Keratinocyte (primary cell): Measurements from ENCODE around the gene ASPHD2. TPM values are rescaled to one million over a fixed set of nuclear protein-coding genes. Genes with fewer than 3 reads are reported as not detected.
A peak's percentile ranks its signal among the peaks of the same experiment; 100 is the strongest.

ENCODE experiments used
- DNase-seq: peaks from one replicate; pipeline ENCODE4 v3.0.0-alpha.2; 2011; ENCODE audit warnings: low read depth, missing footprints, low spot score
- FAIRE-seq: peaks from 2 replicates; lab custom pipeline; 2011; peaks lifted over from hg19 to GRCh38; lab: Jason Lieb, UNC
- H2AFZ ChIP-seq: 2 replicates; pipeline ENCODE4 v1.6.0; 2012; ENCODE audit warnings: low read length, control low read depth, inconsistent platforms; ENCODE audit not compliant: control insufficient read depth
- H3K27ac ChIP-seq: 2 replicates; pipeline ENCODE4 v1.5.1; 2011; ENCODE audit warnings: low read length; ENCODE audit not compliant: control insufficient read depth, insufficient read depth
- H3K27me3 ChIP-seq: 3 replicates; pipeline ENCODE4 v1.6.0; 2011; ENCODE audit warnings: low read length; ENCODE audit not compliant: control insufficient read depth, insufficient read depth; ENCODE audit errors: extremely low read depth
- H3K36me3 ChIP-seq, 2 experiments: 2 replicates in 1 of 2; 3 replicates in 1 of 2; pipeline ENCODE4 v1.5.1; 2011; ENCODE audit warnings: low read length in 2 of 2, mild to moderate bottlenecking in 1 of 2; ENCODE audit not compliant: control insufficient read depth in 2 of 2, insufficient read depth in 2 of 2; ENCODE audit errors: extremely low read depth in 1 of 2
- H3K4me1 ChIP-seq: 3 replicates; pipeline ENCODE4 v1.5.1; 2011; ENCODE audit warnings: low read length; ENCODE audit not compliant: control insufficient read depth, insufficient read depth; ENCODE audit errors: extremely low read depth
- H3K4me2 ChIP-seq: 3 replicates; pipeline ENCODE4 v1.6.0; 2011; ENCODE audit warnings: low read depth, low read length; ENCODE audit not compliant: control insufficient read depth, insufficient read depth; ENCODE audit errors: extremely low read depth
- H3K4me3 ChIP-seq, 3 experiments: fragments of 200-600 bp in 1 of 3; sonication (generic) in 1 of 3; 2 replicates in 2 of 3; 3 replicates in 1 of 3; pipeline ENCODE4 v1.5.1; 2011 to 2016; ENCODE audit warnings: low read length in 3 of 3, mild to moderate bottlenecking in 3 of 3, control low read depth in 2 of 3, inconsistent platforms in 1 of 3, low read depth in 1 of 3, mixed read lengths in 1 of 3, mixed run types in 1 of 3, moderate library complexity in 1 of 3; ENCODE audit not compliant: control insufficient read depth in 2 of 3, insufficient read depth in 2 of 3; ENCODE audit errors: extremely low read depth in 1 of 3
- H3K79me2 ChIP-seq: 2 replicates; pipeline ENCODE4 v1.6.0; 2012; ENCODE audit warnings: low read length; ENCODE audit not compliant: control insufficient read depth, insufficient read depth
- H3K9ac ChIP-seq: 3 replicates; pipeline ENCODE4 v1.6.0; 2011; ENCODE audit warnings: low read length; ENCODE audit not compliant: control insufficient read depth, insufficient read depth; ENCODE audit errors: extremely low read depth
- H3K9me1 ChIP-seq: 3 replicates; pipeline ENCODE4 v1.6.0; 2011; ENCODE audit warnings: low read length; ENCODE audit not compliant: control insufficient read depth, insufficient read depth; ENCODE audit errors: extremely low read depth
- H3K9me3 ChIP-seq: 2 replicates; pipeline ENCODE4 v1.5.1; 2012; ENCODE audit warnings: low read depth, low read length; ENCODE audit not compliant: control insufficient read depth
- H4K20me1 ChIP-seq: 3 replicates; pipeline ENCODE4 v1.6.0; 2011; ENCODE audit warnings: low read length; ENCODE audit not compliant: control insufficient read depth, insufficient read depth; ENCODE audit errors: extremely low read depth
- EZH2 ChIP-seq: IDR thresholded peaks from one replicate; pipeline ENCODE4 v1.6.1; 2012; ENCODE audit warnings: inconsistent platforms, mild to moderate bottlenecking, low read length, moderate library complexity
- dilution Hi-C: fragments of 300-500 bp; cut with MboI; formaldehyde crosslinking; loops from one replicate; pipeline ENCODE4 v1.7.0; 2020; ENCODE audit warnings: low sequenced_read_pairs; ENCODE audit not compliant: extremely low pct_ligation_motif_present
- polyA plus RNA-seq, 5 experiments: library from polyadenylated mRNA; depleted of rRNA in 3 of 5; stranded (reverse) in 3 of 5; stranded (forward) in 1 of 5; unstranded in 1 of 5; fragments of >200 nt; gene quantifications; 1 replicate in 1 of 5; 2 replicates in 3 of 5; 3 replicates in 1 of 5; pipeline versions ENCODE4 v1.2.1 to v1.2.3, GENCODE V29; 2011 to 2012; ENCODE audit warnings: missing spikeins in 2 of 5, low read depth in 1 of 5, low replicate concordance in 1 of 5
- TF ChIP-seq, protein P1 (sequence below), 3 experiments: IDR thresholded peaks in 1 of 3; conservative IDR thresholded peaks in 1 of 3; optimal IDR thresholded peaks in 1 of 3; 2 replicates in 2 of 3; 3 replicates in 1 of 3; pipeline versions ENCODE3 to v1.5.1; 2011; ENCODE audit warnings: low read length in 3 of 3, mild to moderate bottlenecking in 3 of 3, moderate library complexity in 2 of 3, control low read depth in 1 of 3, inconsistent platforms in 1 of 3; ENCODE audit not compliant: insufficient read depth in 2 of 3; ENCODE audit errors: extremely low read depth in 1 of 3

The ASPHD2 gene
- polyA plus RNA-seq, 1 donor (not counting 4 experiments of a cell fraction or from before 2014, with no cell fraction given): 3.5 TPM

DNA sequence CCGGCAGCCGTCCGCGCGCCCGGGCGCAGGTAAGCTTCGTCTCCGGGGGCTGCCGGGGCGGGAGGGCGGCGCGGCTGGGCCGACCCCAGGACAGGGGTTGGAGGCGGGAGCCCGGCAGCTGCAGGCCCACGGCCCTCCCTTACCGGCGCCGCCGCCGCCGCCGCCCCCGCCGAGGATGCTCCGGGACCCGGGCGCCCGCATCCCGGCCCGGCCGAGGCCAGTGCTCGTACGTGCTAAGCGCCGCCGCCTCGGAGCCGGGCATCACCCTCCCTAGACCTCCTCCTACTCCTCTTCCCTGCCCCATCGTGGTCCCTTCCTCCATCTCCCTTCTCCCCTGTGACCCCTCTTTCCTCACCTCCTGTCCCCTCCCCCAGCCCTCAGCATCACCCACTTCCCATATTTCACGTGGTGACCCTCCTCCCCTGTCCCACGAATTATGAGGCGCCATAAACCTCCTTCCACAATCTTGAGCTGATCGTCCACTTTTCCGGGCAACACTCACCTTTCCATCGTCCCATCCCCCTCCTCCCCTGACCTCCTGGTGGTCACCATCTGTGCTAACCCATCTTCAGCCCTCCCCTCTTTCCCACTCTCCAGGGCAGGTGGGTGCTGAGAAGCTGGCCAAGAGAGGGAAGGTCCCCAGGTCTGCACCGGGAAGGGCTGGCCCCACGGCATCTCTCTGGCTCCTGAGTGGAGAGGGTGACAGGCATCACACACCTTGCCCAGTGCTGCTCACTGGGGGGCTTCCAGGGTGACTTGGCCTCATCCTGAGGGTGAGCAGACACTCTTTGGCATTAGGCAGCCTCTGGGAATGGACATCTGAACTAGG, 612 bp downstream of the ASPHD2 start:
- Histone ChIP-seq H2AFZ (peak overlapping the region; percentile 55), H3K27me3 (no peaks in the 10 kb centered on the region), H3K4me1 (peaks cover 9% of the 10 kb centered on the region), H3K4me2 (peak overlapping the region; percentile 83), H3K36me3 (peaks cover 0 to 6% of the 10 kb centered on the region in 2 experiments), H3K4me3 (peak overlapping the region; percentile 48 to 65 (median 54)), H3K9me3 (no peaks in the 10 kb centered on the region), H4K20me1 (no peaks in the 10 kb centered on the region), H3K27ac (no peak overlapping the region), H3K79me2 (no peaks in the 10 kb centered on the region), H3K9me1 (no peaks in the 10 kb centered on the region), H3K9ac (peak overlapping the region; percentile 47)
- FAIRE-seq (no peak), DNase-seq (no peak)
- dilution Hi-C loops: no loop called here
- TF ChIP-seq, protein P1, sequence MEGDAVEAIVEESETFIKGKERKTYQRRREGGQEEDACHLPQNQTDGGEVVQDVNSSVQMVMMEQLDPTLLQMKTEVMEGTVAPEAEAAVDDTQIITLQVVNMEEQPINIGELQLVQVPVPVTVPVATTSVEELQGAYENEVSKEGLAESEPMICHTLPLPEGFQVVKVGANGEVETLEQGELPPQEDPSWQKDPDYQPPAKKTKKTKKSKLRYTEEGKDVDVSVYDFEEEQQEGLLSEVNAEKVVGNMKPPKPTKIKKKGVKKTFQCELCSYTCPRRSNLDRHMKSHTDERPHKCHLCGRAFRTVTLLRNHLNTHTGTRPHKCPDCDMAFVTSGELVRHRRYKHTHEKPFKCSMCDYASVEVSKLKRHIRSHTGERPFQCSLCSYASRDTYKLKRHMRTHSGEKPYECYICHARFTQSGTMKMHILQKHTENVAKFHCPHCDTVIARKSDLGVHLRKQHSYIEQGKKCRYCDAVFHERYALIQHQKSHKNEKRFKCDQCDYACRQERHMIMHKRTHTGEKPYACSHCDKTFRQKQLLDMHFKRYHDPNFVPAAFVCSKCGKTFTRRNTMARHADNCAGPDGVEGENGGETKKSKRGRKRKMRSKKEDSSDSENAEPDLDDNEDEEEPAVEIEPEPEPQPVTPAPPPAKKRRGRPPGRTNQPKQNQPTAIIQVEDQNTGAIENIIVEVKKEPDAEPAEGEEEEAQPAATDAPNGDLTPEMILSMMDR (optimal IDR thresholded peaks at IDR 0.05 in 1 of 3, IDR thresholded peaks at IDR 0.05 in 1 of 3, conservative IDR thresholded peaks at IDR 0.05 in 1 of 3; ENCODE audit: extremely low read depth in 1 of 3, insufficient read depth in 2 of 3, low read length in 3 of 3): no peak
- TF ChIP-seq EZH2: no peak

DNA sequence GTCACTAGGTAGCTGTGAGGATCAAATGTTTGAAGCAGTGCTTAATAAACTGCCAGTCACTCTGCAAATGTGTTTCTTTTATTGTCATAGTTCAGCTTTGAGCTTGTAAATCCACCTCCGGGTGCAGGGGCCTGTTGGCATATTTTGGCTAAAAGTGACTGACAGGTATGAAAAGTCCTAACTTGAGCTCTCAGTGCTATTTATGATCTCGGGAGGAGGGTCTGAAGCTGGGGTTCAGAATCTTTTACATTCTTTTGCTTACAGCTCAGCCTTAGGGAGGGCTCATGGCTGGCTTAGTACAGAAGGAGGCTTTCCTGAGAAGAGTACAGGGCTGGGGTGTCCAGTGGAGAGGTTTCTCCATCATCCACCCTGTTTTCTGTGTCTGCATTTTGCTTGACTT, 1.5 kb downstream of the ASPHD2 start:
- Histone ChIP-seq H3K79me2 (no peaks in the 10 kb centered on the region), H3K4me3 (no peak overlapping the region), H2AFZ (no peak overlapping the region), H4K20me1 (no peaks in the 10 kb centered on the region), H3K4me2 (no peak overlapping the region), H3K27ac (no peak overlapping the region), H3K4me1 (peaks cover 9% of the 10 kb centered on the region), H3K27me3 (no peaks in the 10 kb centered on the region), H3K9me3 (no peaks in the 10 kb centered on the region), H3K36me3 (peaks cover 0 to 6% of the 10 kb centered on the region in 2 experiments), H3K9ac (no peak overlapping the region), H3K9me1 (no peaks in the 10 kb centered on the region)
- dilution Hi-C loops: no loop called here
- TF ChIP-seq, protein P1 (optimal IDR thresholded peaks at IDR 0.05 in 1 of 3, IDR thresholded peaks at IDR 0.05 in 1 of 3, conservative IDR thresholded peaks at IDR 0.05 in 1 of 3; ENCODE audit: extremely low read depth in 1 of 3, insufficient read depth in 2 of 3, low read length in 3 of 3): no peak
- no peak for TF ChIP-seq EZH2
- DNase-seq (no peak), FAIRE-seq (no peak)
